Lower leg skin (tissue), 3 donors: ENCODE measurements around the gene ADGRD1.

Experiments
- CTCF ChIP-seq, 3 donors: fragments of 450-650 bp; IDR thresholded peaks; one replicate each; pipeline ENCODE4 v1.5.1; 2016; ENCODE audit warnings: antibody characterized with exemption in 3 of 3, mild to moderate bottlenecking in 3 of 3, moderate library complexity in 2 of 3
- POLR2A ChIP-seq, 2 donors: fragments of 450-650 bp; IDR thresholded peaks; one replicate each; pipeline ENCODE4 v1.6.1; 2016 to 2017; ENCODE audit warnings: antibody characterized with exemption in 2 of 2, mild to moderate bottlenecking in 1 of 2, moderate library complexity in 1 of 2

- no peak for TF ChIP-seq CTCF (IDR thresholded peaks at IDR 0.05)
- no peak for TF ChIP-seq POLR2A (IDR thresholded peaks at IDR 0.05)
Observed at GRCh38 chr12:131084341-131085011, 130.8 kb downstream of the ADGRD1 start.
